ENCODE results near the gene ST7L.

GRCh38 chr1:112634367-112634766, 15.4 kb upstream of the ST7L start:
- no peak for TF ChIP-seq CTCF (conservative IDR thresholded peaks at IDR 0.05; ENCODE audit: low read depth, low read length)
- TF ChIP-seq EZH2 (IDR thresholded peaks at IDR 0.05; ENCODE audit: low read length, unreplicated experiment): no peak

Measured in PC-3 (cell line).